Activated CD8-positive, alpha-beta T cell treated with anti-CD3 and anti-CD28 coated beads for 36 hours (primary cell): ENCODE measurements around the gene TSPO. TPM values are rescaled to one million over a fixed set of nuclear protein-coding genes. Genes with fewer than 3 reads are reported as not detected.
A peak's percentile ranks its signal among the peaks of the same experiment; 100 is the strongest.

Source experiments
- ATAC-seq: fragments of 200-7000 bp; cut with Tn5 transposase; one replicate; pipeline ENCODE4 v1.10.0; 2021; ENCODE audit warnings: mild to moderate bottlenecking, moderate library complexity
- CTCF ChIA-PET: fragments of 350-600 bp; sonication (Branson Sonifier 250); formaldehyde crosslinking; loops from one replicate; lab custom pipeline; 2021; ENCODE audit warnings: antibody characterized with exemption; lab: Charles Lee
- POLR2A ChIA-PET: fragments of 350-600 bp; sonication (Branson Sonifier 250); formaldehyde crosslinking; loops from one replicate; lab custom pipeline; 2021; ENCODE audit warnings: antibody characterized with exemption; lab: Charles Lee
- DNase-seq: peaks from one replicate; pipeline ENCODE4 v3.0.0-alpha.2; 2020
- H3K27ac Mint-ChIP-seq: one replicate; pipeline ENCODE4 v1.8.0; 2021; ENCODE audit warnings: mild to moderate bottlenecking, mixed read lengths
- H3K27me3 Mint-ChIP-seq: one replicate; pipeline ENCODE4 v1.8.0; 2021; ENCODE audit warnings: mixed read lengths
- H3K36me3 Mint-ChIP-seq: one replicate; pipeline ENCODE4 v1.8.0; 2021; ENCODE audit warnings: low read depth, mixed read lengths
- H3K4me1 Mint-ChIP-seq: one replicate; pipeline ENCODE4 v1.8.0; 2021; ENCODE audit warnings: low read depth, mixed read lengths
- H3K4me3 Mint-ChIP-seq: one replicate; pipeline ENCODE4 v1.8.0; 2021; ENCODE audit warnings: mild to moderate bottlenecking, moderate library complexity, mixed read lengths
- H3K9me3 Mint-ChIP-seq: one replicate; pipeline ENCODE4 v1.8.0; 2021; ENCODE audit warnings: mixed read lengths
- intact Hi-C: fragments of 100-400 bp; cut with micrococcal nuclease; formaldehyde crosslinking; loops from one replicate; pipeline ENCODE4 v1.10.0; 2022
- total RNA-seq, 2 experiments: library from RNA; stranded (reverse); gene quantifications; one replicate each; pipeline ENCODE4 v1.2.3, GENCODE V29; 2021
- TF ChIP-seq, protein P1 (sequence below): fragments of 200-600 bp; IDR thresholded peaks from one replicate; pipeline ENCODE4 v1.8.0; 2022; ENCODE audit warnings: antibody characterized with exemption, mild to moderate bottlenecking

The TSPO gene
- total RNA-seq, 2 experiments from 2014 or later, result 94.8 to 103 TPM

DNA sequence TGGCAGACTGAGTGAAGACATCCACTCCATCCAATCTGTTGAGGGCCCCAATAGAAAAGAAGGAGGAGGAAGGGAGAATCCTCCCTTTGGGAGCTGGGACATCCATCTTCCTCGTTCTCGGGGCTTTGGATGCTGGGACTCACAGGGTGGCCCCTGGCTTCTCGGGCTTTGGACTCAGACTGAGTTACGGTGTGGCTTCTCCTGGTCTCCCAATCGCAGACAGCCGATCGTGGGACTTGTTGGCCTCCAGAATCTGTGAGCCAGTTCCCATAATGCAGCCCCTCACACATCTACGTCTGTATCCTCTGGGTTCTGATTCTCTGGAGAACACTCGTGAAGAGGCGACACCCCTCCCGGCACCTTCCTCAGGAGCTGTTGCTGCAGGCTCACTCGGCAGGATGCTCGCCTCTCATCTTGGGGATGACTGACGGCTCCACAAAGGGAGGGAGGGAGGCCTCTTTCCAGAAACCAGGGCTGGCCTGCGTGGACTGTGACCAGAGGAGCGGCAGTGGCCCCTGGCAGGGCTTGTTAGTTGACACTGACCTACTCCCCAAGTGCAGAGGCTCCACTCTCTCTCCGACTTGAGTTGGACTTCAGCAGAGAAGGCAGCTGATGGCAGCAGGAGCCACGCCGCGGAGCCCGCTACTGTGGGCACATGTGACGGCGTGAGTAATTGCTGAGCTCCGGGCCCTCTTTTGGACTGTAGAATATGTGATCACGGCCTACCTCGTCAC lies 50.3 kb downstream of the TSPO start:
- H3K9me3 Mint-ChIP-seq, result no peaks in the 10 kb centered on the region
- TF ChIP-seq, protein P1, sequence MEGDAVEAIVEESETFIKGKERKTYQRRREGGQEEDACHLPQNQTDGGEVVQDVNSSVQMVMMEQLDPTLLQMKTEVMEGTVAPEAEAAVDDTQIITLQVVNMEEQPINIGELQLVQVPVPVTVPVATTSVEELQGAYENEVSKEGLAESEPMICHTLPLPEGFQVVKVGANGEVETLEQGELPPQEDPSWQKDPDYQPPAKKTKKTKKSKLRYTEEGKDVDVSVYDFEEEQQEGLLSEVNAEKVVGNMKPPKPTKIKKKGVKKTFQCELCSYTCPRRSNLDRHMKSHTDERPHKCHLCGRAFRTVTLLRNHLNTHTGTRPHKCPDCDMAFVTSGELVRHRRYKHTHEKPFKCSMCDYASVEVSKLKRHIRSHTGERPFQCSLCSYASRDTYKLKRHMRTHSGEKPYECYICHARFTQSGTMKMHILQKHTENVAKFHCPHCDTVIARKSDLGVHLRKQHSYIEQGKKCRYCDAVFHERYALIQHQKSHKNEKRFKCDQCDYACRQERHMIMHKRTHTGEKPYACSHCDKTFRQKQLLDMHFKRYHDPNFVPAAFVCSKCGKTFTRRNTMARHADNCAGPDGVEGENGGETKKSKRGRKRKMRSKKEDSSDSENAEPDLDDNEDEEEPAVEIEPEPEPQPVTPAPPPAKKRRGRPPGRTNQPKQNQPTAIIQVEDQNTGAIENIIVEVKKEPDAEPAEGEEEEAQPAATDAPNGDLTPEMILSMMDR, result no peak
- DNase-seq, result no peak
- H3K27me3 Mint-ChIP-seq, result no peaks in the 10 kb centered on the region
- ATAC-seq, result no peak
- no peak overlapping the region for H3K27ac Mint-ChIP-seq
- H3K4me3 Mint-ChIP-seq, result no peak overlapping the region
- peaks cover 8% of the 10 kb centered on the region for H3K4me1 Mint-ChIP-seq
- H3K36me3 Mint-ChIP-seq, result no peaks in the 10 kb centered on the region
- POLR2A ChIA-PET, result no interaction called here
- intact Hi-C loops, result no loop called here
- CTCF ChIA-PET, result no interaction called here

DNA sequence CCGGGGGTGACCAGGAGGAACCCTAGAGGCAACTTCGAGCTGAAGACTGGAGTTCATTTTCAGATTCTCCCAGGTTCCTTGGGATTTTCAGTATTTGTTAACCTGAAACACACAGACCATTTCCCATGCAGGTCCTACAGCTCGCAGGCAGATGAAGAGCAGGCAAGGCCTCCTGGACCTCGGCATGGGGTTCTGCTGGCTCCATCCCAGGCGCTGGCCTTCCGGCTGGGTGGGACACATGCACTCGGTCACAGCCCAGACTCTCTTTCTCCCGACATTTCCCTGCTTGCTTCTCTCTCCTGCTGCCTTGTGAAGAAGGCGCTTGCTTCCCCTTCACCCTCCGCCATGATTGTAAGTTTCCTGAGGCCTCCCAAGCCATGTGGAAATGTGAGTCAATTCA lies 51.0 kb downstream of the TSPO start:
- Mint-ChIP-seq H3K4me1 (peaks cover 8% of the 10 kb centered on the region), H3K36me3 (no peaks in the 10 kb centered on the region), H3K9me3 (no peaks in the 10 kb centered on the region), H3K4me3 (no peak overlapping the region), H3K27ac (no peak overlapping the region), H3K27me3 (no peaks in the 10 kb centered on the region)
- ChIA-PET CTCF (interaction anchor here (0.9 kb wide), 1 partner anchor 15 kb away, joined by 3 read pairs; no protein-coding TSS in a partner anchor), POLR2A (no interaction called here)
- DNase-seq (no peak), ATAC-seq (no peak)
- intact Hi-C loops, result no loop called here
- TF ChIP-seq, protein P1, result no peak

DNA sequence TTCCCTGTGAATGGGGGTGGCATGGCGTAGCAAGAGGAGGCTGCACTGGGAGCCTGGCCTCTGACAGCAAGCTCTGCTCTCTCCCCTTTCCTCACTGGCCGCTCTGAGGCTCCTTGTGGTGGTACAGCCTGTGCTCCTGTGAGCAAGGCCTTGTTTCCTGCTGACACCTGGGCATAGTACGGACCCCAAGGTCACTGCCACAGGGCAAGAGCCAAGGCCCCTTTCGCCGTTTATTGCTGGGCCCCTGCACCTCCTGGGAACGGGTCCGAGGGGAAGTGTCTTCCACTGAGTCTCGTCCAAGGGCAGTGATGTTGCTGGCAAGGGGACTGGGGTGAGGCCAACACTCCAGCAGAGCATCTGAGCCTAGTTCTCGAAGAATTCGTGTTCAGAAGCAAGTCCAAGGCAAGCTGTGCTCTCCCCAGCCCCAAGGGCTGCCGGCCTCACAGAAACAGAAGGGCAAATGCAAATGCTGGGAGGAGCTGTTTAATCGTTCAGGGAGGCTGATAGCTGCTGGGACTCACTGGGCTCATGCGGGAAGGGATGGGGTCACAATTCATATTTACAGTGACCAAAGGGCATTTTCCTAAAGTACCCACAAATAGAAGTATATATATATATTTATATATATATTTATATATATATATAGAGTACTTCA lies 51.5 kb downstream of the TSPO start:
- H3K4me3 Mint-ChIP-seq, result no peak overlapping the region
- DNase-seq (no peak), ATAC-seq (no peak)
- ChIA-PET POLR2A (no interaction called here), CTCF (interaction anchor here (0.9 kb wide), 1 partner anchor 15 kb away, joined by 3 read pairs; no protein-coding TSS in a partner anchor)
- no peaks in the 10 kb centered on the region for H3K9me3 Mint-ChIP-seq
- no peaks in the 10 kb centered on the region for H3K36me3 Mint-ChIP-seq
- intact Hi-C loops, result no loop called here
- peaks cover 8% of the 10 kb centered on the region for H3K4me1 Mint-ChIP-seq
- H3K27ac Mint-ChIP-seq, result no peak overlapping the region
- no peaks in the 10 kb centered on the region for H3K27me3 Mint-ChIP-seq
- TF ChIP-seq, protein P1, result no peak

DNA sequence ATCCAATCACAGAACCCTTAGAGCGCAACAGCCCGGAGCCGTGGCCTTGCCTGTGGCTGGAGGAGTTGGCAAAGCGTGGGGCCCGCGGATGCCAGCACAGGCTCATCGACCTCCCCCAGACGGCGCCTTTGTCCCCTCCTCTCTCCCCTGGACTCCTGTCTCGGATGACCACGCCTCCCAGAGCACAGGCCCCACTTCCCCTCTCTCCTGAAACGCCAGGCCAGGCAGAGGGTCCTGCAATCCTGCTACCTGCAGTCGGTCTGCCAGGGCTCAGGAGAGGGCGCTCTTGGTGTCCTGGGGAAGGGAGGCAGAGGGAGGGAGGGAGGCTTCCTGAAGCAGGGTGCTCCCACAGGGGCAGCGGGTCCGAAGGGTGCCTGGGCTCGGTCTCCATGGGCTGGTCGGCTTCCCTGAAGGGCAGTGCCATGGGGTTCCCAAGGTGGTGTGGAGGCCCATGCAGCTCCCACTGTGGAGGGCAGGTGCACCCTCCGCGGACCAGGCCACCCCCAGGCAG lies 52.2 kb downstream of the TSPO start:
- no peak for ATAC-seq
- intact Hi-C loops, result no loop called here
- Mint-ChIP-seq H3K4me1 (peaks cover 8% of the 10 kb centered on the region), H3K27ac (no peak overlapping the region), H3K27me3 (no peaks in the 10 kb centered on the region), H3K9me3 (no peaks in the 10 kb centered on the region), H3K4me3 (no peak overlapping the region), H3K36me3 (no peaks in the 10 kb centered on the region)
- DNase-seq, result no peak
- ChIA-PET POLR2A (no interaction called here), CTCF (no interaction called here)
- TF ChIP-seq, protein P1, result no peak

DNA sequence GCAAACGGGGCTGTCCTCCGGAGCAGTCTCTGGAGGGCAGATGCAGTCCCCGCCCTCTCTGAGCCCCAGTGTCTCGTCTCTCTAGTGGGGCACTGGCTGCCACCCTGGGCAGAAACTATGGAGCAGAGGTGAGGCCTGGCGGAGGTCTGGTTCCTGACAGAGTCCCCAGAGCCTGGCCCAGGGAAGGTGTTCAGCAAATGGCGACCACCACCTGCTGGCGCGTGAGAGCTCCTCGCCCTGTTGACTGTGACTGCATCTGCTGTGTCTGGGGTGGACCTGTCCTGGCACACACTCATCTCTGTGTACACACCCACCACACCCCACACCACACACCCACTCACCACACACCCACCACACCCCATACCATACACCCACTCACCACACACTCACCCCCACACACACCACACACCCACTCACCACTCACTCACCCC lies 53.9 kb downstream of the TSPO start:
- Mint-ChIP-seq H3K4me1 (peaks cover 8% of the 10 kb centered on the region), H3K36me3 (no peaks in the 10 kb centered on the region), H3K4me3 (no peak overlapping the region), H3K27ac (no peak overlapping the region), H3K27me3 (no peaks in the 10 kb centered on the region), H3K9me3 (no peaks in the 10 kb centered on the region)
- peak; percentile 31 for ATAC-seq
- TF ChIP-seq, protein P1, result no peak
- peak; percentile 16 for DNase-seq
- ChIA-PET POLR2A (no interaction called here), CTCF (no interaction called here)
- intact Hi-C loops, result no loop called here
